ENCODE results near the gene TMEM140.
"Not testable (repeated sequence)": the region's sequence is repeated elsewhere in the genome, so short reads cannot be mapped to it uniquely, and the experiment has no call there.

The TMEM140 gene

GRCh38 chr7:135159359-135160085 is 11.7 kb downstream of the TMEM140 start:
- DNase-seq, result no peak

- DNase-seq, result no peak
Measured at GRCh38 chr7:135160098-135160857, 12.4 kb downstream of the TMEM140 start.

GRCh38 chr7:135160858-135161653 is 13.2 kb downstream of the TMEM140 start:
- DNase-seq, result no peak

- DNase-seq, result no peak
Measured at GRCh38 chr7:135161669-135162068, 13.8 kb downstream of the TMEM140 start.

- DNase-seq, result no peak
Measured at GRCh38 chr7:135162382-135163001, 14.6 kb downstream of the TMEM140 start.

- no peak for DNase-seq
Measured at GRCh38 chr7:135164357-135165061, 16.6 kb downstream of the TMEM140 start.

GRCh38 chr7:135165862-135166261 is 18.0 kb downstream of the TMEM140 start:
- no peak for DNase-seq

- DNase-seq, result no peak
Measured at GRCh38 chr7:135166338-135166990, 18.6 kb downstream of the TMEM140 start.

GRCh38 chr7:135167365-135167917 is 19.6 kb downstream of the TMEM140 start:
- no peak for DNase-seq

- no peak for DNase-seq
Measured at GRCh38 chr7:135168001-135168400, 20.1 kb downstream of the TMEM140 start.

- no peak for DNase-seq
Measured at GRCh38 chr7:135168489-135169140, 20.7 kb downstream of the TMEM140 start.

- peak; percentile 43 for DNase-seq
Measured at GRCh38 chr7:135169141-135169963, 21.5 kb downstream of the TMEM140 start.

- no peak for DNase-seq
Measured at GRCh38 chr7:135169964-135170273, 22.0 kb downstream of the TMEM140 start.

GRCh38 chr7:135170274-135170997 is 22.6 kb downstream of the TMEM140 start, which contains the start of gene CYREN:
Gene CYREN (minus strand): TSS chr7:135170707. CDS start chr7:135168922, 1,785 bp downstream.
- peak; percentile 85 for DNase-seq

GRCh38 chr7:135170998-135171481 is 23.2 kb downstream of the TMEM140 start:
- DNase-seq, result not testable (repeated sequence)

GRCh38 chr7:135171581-135172291 is 23.9 kb downstream of the TMEM140 start:
- not testable (repeated sequence) for DNase-seq

GRCh38 chr7:135173916-135174315 is 26.0 kb downstream of the TMEM140 start:
- not testable (repeated sequence) for DNase-seq

GRCh38 chr7:135174941-135175340 is 27.1 kb downstream of the TMEM140 start:
- no peak for DNase-seq

All from effector CD4-positive, alpha-beta T cell (primary cell).